Measurements from ENCODE around the gene PCTP. TPM values are rescaled to one million over a fixed set of nuclear protein-coding genes. Genes with fewer than 3 reads are reported as not detected.

The PCTP gene
- total and polyA plus RNA-seq, 7 donors: 20.8 to 64.7 (median 25.0) TPM

DNA sequence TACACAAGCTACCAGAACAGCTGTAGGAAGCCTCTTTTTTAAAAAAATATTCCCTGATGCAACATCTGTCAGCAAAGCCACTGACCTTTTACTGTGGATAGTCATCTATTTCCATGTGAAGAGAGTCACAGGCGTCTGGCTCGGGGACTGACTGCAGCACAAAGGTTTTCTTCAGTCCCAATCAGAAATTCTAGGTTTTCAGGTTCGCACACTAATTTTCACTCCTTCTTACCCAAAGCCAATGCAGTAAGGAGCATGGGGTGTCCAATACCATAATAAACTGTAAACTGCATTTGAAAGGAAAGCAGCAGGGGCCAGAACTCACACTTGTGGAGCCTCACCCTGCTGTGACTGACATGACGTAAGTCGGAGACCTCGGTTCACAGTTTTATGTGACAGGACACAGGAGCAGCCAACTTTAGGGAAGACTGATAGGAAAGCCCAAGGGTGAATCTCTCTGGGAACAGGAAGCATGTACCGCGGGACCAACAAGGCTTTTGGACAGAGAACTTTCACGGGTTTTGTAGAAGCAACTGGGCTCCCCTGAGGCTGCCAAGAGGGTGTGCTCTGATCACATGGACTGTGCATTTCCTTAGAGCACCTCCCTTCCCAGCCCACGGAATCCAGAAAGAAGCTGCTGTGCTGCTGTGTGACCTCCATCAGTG lies 19.1 kb upstream of the PCTP start:
- H3K27ac ChIP-seq: peak overlapping the region; percentile 77 to 85 (median 80)
- intact Hi-C loops (cut with DNase I): loop anchor here (5.0 kb wide), 2 partner anchors 41 to 459 kb away; no protein-coding TSS in a partner anchor
- H3K27me3 ChIP-seq: no peaks in the 10 kb centered on the region
- DNase-seq: peak; percentile 91
- H3K9me3 ChIP-seq: no peaks in the 10 kb centered on the region
- TF ChIP-seq POLR2AphosphoS5 (IDR thresholded peaks at IDR 0.05) (peak; percentile 47 to 77 (median 62)), POLR2A (IDR thresholded peaks at IDR 0.05) (no peak), EP300 (IDR thresholded peaks at IDR 0.05) (no peak)
- TF ChIP-seq, protein P1, sequence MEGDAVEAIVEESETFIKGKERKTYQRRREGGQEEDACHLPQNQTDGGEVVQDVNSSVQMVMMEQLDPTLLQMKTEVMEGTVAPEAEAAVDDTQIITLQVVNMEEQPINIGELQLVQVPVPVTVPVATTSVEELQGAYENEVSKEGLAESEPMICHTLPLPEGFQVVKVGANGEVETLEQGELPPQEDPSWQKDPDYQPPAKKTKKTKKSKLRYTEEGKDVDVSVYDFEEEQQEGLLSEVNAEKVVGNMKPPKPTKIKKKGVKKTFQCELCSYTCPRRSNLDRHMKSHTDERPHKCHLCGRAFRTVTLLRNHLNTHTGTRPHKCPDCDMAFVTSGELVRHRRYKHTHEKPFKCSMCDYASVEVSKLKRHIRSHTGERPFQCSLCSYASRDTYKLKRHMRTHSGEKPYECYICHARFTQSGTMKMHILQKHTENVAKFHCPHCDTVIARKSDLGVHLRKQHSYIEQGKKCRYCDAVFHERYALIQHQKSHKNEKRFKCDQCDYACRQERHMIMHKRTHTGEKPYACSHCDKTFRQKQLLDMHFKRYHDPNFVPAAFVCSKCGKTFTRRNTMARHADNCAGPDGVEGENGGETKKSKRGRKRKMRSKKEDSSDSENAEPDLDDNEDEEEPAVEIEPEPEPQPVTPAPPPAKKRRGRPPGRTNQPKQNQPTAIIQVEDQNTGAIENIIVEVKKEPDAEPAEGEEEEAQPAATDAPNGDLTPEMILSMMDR (IDR thresholded peaks at IDR 0.05): no peak
- H3K4me1 ChIP-seq: peaks cover 0 to 87% (median 71%) of the 10 kb centered on the region in 4 donors
- peak overlapping the region in 3 of 4 donors; percentile 13 to 19 (median 17) for H3K4me3 ChIP-seq
- WGBS, 2 donors: 32 to 51% methylated on average over 10 of the region's 10 CpGs
- H3K36me3 ChIP-seq: no peaks in the 10 kb centered on the region

- 31 to 45% methylated on average over 4 of the region's 4 CpGs for WGBS, 2 donors
- no peak for TF ChIP-seq EP300 (IDR thresholded peaks at IDR 0.05)
- TF ChIP-seq, protein P1 (IDR thresholded peaks at IDR 0.05): no peak
- no peak for TF ChIP-seq POLR2AphosphoS5 (IDR thresholded peaks at IDR 0.05)
- no peak for TF ChIP-seq POLR2A (IDR thresholded peaks at IDR 0.05)
- Histone ChIP-seq H3K9me3 (no peaks in the 10 kb centered on the region), H3K4me3 (no peak overlapping the region), H3K36me3 (no peaks in the 10 kb centered on the region), H3K27me3 (no peaks in the 10 kb centered on the region), H3K27ac (peak overlapping the region; percentile 77 to 85 (median 80)), H3K4me1 (peaks cover 0 to 64% (median 49%) of the 10 kb centered on the region in 4 donors)
- intact Hi-C loops (cut with DNase I): loop anchor here (5.0 kb wide), 2 partner anchors 38 to 462 kb away; no protein-coding TSS in a partner anchor
- no peak for DNase-seq
Measured at GRCh38 chr17:55734128-55734781, 16.6 kb upstream of the PCTP start.

DNA sequence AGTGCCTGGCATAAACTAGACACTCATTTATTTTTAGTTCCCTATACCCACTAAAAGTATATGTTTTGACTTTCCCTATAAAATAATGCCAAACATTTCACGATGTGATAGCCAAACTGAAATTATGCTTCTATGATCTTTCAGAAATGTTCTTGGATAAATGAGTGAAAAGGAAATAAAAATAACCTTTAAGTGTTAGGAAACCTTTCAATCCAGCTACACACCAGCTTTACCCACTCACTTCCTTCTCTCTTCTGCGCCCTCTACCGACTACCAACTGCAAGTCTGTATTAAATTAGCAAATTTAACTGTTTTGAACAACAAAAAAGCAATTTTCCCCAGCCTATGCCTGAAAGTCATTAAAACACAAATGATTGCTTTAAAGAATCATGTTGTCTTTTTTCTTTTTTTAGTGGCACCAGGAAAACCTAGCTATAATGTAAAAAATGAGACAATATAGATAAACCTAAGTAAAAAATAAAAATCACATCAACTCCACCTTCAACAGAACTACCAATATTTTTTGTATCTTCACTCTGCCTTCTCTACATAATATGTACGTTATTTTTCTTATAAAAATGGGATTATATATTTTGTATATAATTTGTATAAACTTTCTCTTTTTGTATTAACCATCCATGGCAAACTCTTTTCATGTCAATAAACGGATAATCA lies 15.0 kb upstream of the PCTP start:
- H3K36me3 ChIP-seq: no peaks in the 10 kb centered on the region
- WGBS, 2 donors: 28 to 37% methylated on average over 5 of the region's 5 CpGs
- H3K27ac ChIP-seq: no peak overlapping the region
- H3K4me3 ChIP-seq: no peak overlapping the region
- peaks cover 0 to 48% (median 34%) of the 10 kb centered on the region in 4 donors for H3K4me1 ChIP-seq
- TF ChIP-seq, protein P1 (IDR thresholded peaks at IDR 0.05): peak in 3 of 4 experiments; percentile 56 to 68 (median 67)
- TF ChIP-seq POLR2AphosphoS5 (IDR thresholded peaks at IDR 0.05): no peak
- peak; percentile 69 for DNase-seq
- H3K27me3 ChIP-seq: no peaks in the 10 kb centered on the region
- intact Hi-C loops (cut with DNase I): no loop called here
- no peaks in the 10 kb centered on the region for H3K9me3 ChIP-seq

DNA sequence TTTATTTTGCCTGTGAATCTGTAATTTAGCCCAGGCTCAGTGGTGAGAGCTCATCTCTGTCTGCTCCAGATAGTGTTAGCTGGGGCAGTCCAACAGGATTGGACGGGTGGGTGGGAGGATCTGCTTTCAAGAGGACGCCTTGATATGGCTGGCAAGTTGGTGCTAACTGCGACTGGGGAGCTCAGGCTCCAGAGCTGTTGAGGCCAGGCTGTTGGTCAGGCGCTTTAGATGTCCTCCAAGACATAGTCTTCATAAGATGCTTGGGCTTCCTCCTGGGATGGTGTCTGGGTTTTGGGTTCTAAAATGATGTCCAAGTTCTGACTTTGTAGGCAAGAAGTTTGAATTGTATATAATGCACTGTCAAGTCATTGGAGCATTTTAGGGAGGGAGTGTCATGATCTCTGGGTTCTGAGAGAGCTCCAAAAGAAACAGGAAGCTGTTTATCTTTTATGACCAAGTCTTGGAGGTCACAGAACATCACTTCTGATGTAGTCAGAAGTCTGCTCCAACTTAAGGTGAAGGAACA lies 12.8 kb upstream of the PCTP start:
- peaks cover 0 to 26% (median 13%) of the 10 kb centered on the region in 4 donors for H3K4me1 ChIP-seq
- DNase-seq: no peak
- 86 to 89% methylated on average over 4 of the region's 4 CpGs for WGBS, 2 donors
- no peaks in the 10 kb centered on the region for H3K9me3 ChIP-seq
- intact Hi-C loops (cut with DNase I): no loop called here
- no peaks in the 10 kb centered on the region for H3K36me3 ChIP-seq
- H3K27ac ChIP-seq: no peak overlapping the region
- no peaks in the 10 kb centered on the region for H3K27me3 ChIP-seq
- TF ChIP-seq EP300 (IDR thresholded peaks at IDR 0.05) (no peak), POLR2A (IDR thresholded peaks at IDR 0.05) (no peak), POLR2AphosphoS5 (IDR thresholded peaks at IDR 0.05) (no peak)
- TF ChIP-seq, protein P1 (IDR thresholded peaks at IDR 0.05): no peak
- H3K4me3 ChIP-seq: no peak overlapping the region
